ENCODE measurements around the gene SLC7A6.

GRCh38 chr16:68259007-68259825 is 5.1 kb upstream of the SLC7A6 start:
- TF ChIP-seq CTCF (conservative IDR thresholded peaks at IDR 0.05; ENCODE audit: low read length) (no peak), EZH2phosphoT487 (IDR thresholded peaks at IDR 0.05; ENCODE audit: borderline replicate concordance, low read depth, low read length) (no peak)

Data from OCI-LY7 (cell line).